ENCODE measurements around the gene CSF1R.

CSF1R gene

GRCh38 chr5:150081541-150082283, 4.6 kb downstream of the CSF1R start:
- no peak for DNase-seq (ENCODE audit: insufficient read length, low spot score)
- no peak for FAIRE-seq
- TF ChIP-seq CTCF (IDR thresholded peaks at IDR 0.05; ENCODE audit: insufficient read depth, missing control alignments), result no peak

- TF ChIP-seq CTCF (IDR thresholded peaks at IDR 0.05; ENCODE audit: insufficient read depth, missing control alignments), result no peak
- no peak for FAIRE-seq
- DNase-seq (ENCODE audit: insufficient read length, low spot score), result no peak
Observed at GRCh38 chr5:150080696-150081435, 5.5 kb downstream of the CSF1R start.

GRCh38 chr5:150079909-150080461, 6.4 kb downstream of the CSF1R start:
- DNase-seq (ENCODE audit: insufficient read length, low spot score) (no peak), FAIRE-seq (no peak)
- TF ChIP-seq CTCF (IDR thresholded peaks at IDR 0.05; ENCODE audit: insufficient read depth, missing control alignments), result no peak

GRCh38 chr5:150078802-150079689, 7.3 kb downstream of the CSF1R start:
- no peak for TF ChIP-seq CTCF (IDR thresholded peaks at IDR 0.05; ENCODE audit: insufficient read depth, missing control alignments)
- FAIRE-seq (no peak), DNase-seq (ENCODE audit: insufficient read length, low spot score) (no peak)

GRCh38 chr5:150077996-150078801, 8.2 kb downstream of the CSF1R start:
- no peak for FAIRE-seq
- no peak for DNase-seq (ENCODE audit: insufficient read length, low spot score)
- TF ChIP-seq CTCF (IDR thresholded peaks at IDR 0.05; ENCODE audit: insufficient read depth, missing control alignments), result no peak

GRCh38 chr5:150077060-150077459, 9.3 kb downstream of the CSF1R start:
- FAIRE-seq (no peak), DNase-seq (ENCODE audit: insufficient read length, low spot score) (no peak)
- TF ChIP-seq CTCF (IDR thresholded peaks at IDR 0.05; ENCODE audit: insufficient read depth, missing control alignments), result no peak

All from D721Med (cell line).